Stimulated activated effector memory CD8-positive, alpha-beta T cell treated with anti-CD3 and anti-CD28 coated beads, Interleukin-12 subunit alpha, Interleukin-12 subunit beta, amount 100 ng/mL, for 72 hours (primary cell): ENCODE measurements around the gene ADAM10.
"Not testable (repeated sequence)": the region's sequence is repeated elsewhere in the genome, so short reads cannot be mapped to it uniquely, and the experiment has no call there.

Source experiments
- ATAC-seq: fragments of 150-1000 bp; cut with Tn5 transposase; 2 replicates; pipeline ENCODE4 v1.10.0; 2021
- DNase-seq, 2 donors: peaks; one replicate each; pipeline ENCODE4 v3.0.0; 2021 to 2022; ENCODE audit warnings: low spot score in 2 of 2
- H3K27ac Mint-ChIP-seq: one replicate; pipeline ENCODE4 v1.8.0; 2022; ENCODE audit warnings: mild to moderate bottlenecking, mixed read lengths
- H3K36me3 Mint-ChIP-seq: one replicate; pipeline ENCODE4 v1.8.0; 2022; ENCODE audit warnings: mild to moderate bottlenecking, mixed read lengths
- H3K4me1 Mint-ChIP-seq: one replicate; pipeline ENCODE4 v1.8.0; 2022; ENCODE audit warnings: mixed read lengths
- H3K4me3 Mint-ChIP-seq: one replicate; pipeline ENCODE4 v1.8.0; 2022; ENCODE audit warnings: mild to moderate bottlenecking, mixed read lengths
- H3K9me3 Mint-ChIP-seq: one replicate; pipeline ENCODE4 v1.8.0; 2022; ENCODE audit warnings: mixed read lengths

ADAM10 gene

GRCh38 chr15:58604455-58604923, 145.0 kb downstream of the ADAM10 start:
- Mint-ChIP-seq H3K27ac (no peak overlapping the region), H3K36me3 (peaks cover 57% of the 10 kb centered on the region), H3K4me3 (no peak overlapping the region), H3K4me1 (peaks cover 13% of the 10 kb centered on the region), H3K9me3 (no peaks in the 10 kb centered on the region)
- no peak for ATAC-seq
- no peak for DNase-seq

GRCh38 chr15:58603927-58604326, 145.6 kb downstream of the ADAM10 start:
- H3K27ac Mint-ChIP-seq, DNase-seq, H3K9me3 Mint-ChIP-seq, ATAC-seq, H3K4me3 Mint-ChIP-seq: not testable (repeated sequence)
- H3K36me3 Mint-ChIP-seq: peaks cover 51% of the 10 kb centered on the region
- peaks cover 13% of the 10 kb centered on the region for H3K4me1 Mint-ChIP-seq

GRCh38 chr15:58602823-58603222, 146.7 kb downstream of the ADAM10 start:
- ATAC-seq (no peak), DNase-seq (no peak)
- Mint-ChIP-seq H3K4me3 (no peak overlapping the region), H3K27ac (no peak overlapping the region), H3K36me3 (peaks cover 43% of the 10 kb centered on the region), H3K4me1 (peaks cover 15% of the 10 kb centered on the region), H3K9me3 (no peaks in the 10 kb centered on the region)

GRCh38 chr15:58598829-58599210, 150.7 kb downstream of the ADAM10 start:
- Mint-ChIP-seq H3K9me3 (no peaks in the 10 kb centered on the region), H3K4me1 (peaks cover 9% of the 10 kb centered on the region), H3K27ac (no peak overlapping the region), H3K36me3 (peaks cover 48% of the 10 kb centered on the region), H3K4me3 (no peak overlapping the region)
- ATAC-seq (no peak), DNase-seq (no peak)

- Mint-ChIP-seq H3K9me3 (no peaks in the 10 kb centered on the region), H3K4me1 (peaks cover 9% of the 10 kb centered on the region), H3K27ac (no peak overlapping the region), H3K4me3 (no peak overlapping the region), H3K36me3 (peaks cover 48% of the 10 kb centered on the region)
- DNase-seq: no peak
- ATAC-seq: no peak
Observed at GRCh38 chr15:58597943-58598828, 151.3 kb downstream of the ADAM10 start.

GRCh38 chr15:58595516-58596263, 153.8 kb downstream of the ADAM10 start:
- Mint-ChIP-seq H3K4me3 (no peak overlapping the region), H3K36me3 (peaks cover 33% of the 10 kb centered on the region), H3K4me1 (peaks cover 9% of the 10 kb centered on the region), H3K9me3 (no peaks in the 10 kb centered on the region), H3K27ac (no peak overlapping the region)
- no peak for DNase-seq
- ATAC-seq: no peak

- no peak for ATAC-seq
- DNase-seq: no peak
- Mint-ChIP-seq H3K9me3 (no peaks in the 10 kb centered on the region), H3K4me3 (no peak overlapping the region), H3K4me1 (peaks cover 9% of the 10 kb centered on the region), H3K27ac (no peak overlapping the region), H3K36me3 (peaks cover 33% of the 10 kb centered on the region)
Observed at GRCh38 chr15:58594898-58595297, 154.6 kb downstream of the ADAM10 start.

DNA sequence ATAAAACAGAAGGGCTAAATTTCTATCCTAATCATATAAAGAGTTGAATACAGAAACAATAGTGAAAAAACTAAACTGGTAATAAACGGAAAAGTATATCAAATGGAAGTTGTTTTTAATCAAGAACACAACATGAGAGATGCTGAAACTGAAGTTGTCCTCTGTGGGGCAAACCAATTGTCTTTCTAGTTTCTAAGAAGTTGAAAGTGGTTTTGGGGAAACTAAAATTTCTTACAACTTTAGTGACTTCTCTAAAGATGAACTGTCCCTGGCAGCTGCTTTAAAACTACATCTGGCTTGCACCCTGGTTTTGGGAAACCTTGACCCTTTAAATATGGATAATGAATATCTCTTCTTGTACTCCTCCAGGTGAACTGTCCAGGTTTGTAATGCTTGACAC, 155.6 kb downstream of the ADAM10 start:
- Mint-ChIP-seq H3K36me3 (peaks cover 33% of the 10 kb centered on the region), H3K4me3 (no peak overlapping the region), H3K27ac (no peak overlapping the region), H3K9me3 (no peaks in the 10 kb centered on the region), H3K4me1 (peaks cover 8% of the 10 kb centered on the region)
- ATAC-seq (no peak), DNase-seq (no peak)

DNA sequence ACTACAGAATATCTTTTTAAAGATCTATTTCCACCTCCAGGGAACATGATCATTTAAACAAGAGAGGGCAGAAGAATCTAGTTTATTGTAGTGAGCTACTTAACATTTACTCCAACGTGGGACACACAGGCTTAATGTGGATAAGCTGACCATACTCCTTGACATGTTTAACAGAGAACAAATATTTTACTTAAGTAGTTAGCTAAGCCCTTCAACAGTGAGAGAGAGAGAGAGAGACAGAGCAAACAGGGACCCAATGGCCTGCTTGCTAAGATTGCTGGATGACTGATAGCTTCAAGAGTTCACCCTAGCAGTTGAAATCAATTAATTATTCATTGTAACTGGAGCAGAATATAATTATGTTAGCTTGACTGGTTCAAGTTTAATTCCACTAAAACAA, 158.6 kb downstream of the ADAM10 start:
- H3K36me3 Mint-ChIP-seq: peaks cover 16% of the 10 kb centered on the region
- H3K9me3 Mint-ChIP-seq: no peaks in the 10 kb centered on the region
- H3K27ac Mint-ChIP-seq: no peak overlapping the region
- H3K4me3 Mint-ChIP-seq: no peak overlapping the region
- H3K4me1 Mint-ChIP-seq: no peaks in the 10 kb centered on the region
- DNase-seq (no peak), ATAC-seq (no peak)

DNA sequence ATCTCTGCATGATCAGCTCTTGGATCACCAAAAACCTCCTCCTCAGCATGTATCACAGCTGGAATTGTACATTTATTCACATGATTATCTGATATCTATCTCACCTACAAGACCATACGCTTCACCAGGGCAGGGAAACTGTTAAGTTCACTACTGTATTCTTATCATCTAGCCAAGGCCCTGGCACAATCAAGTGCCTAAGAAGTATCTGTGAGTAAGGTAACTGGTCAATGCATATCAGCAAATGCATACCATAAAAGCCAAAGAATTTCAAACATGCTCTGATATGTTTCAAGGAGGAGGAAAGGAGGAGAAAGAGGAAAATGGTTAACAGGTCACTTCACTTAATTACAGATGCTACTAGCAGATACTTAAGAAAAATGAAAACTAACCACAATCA, 159.3 kb downstream of the ADAM10 start:
- H3K36me3 Mint-ChIP-seq: peaks cover 12% of the 10 kb centered on the region
- H3K27ac Mint-ChIP-seq: no peak overlapping the region
- H3K9me3 Mint-ChIP-seq: no peaks in the 10 kb centered on the region

GRCh38 chr15:58589047-58589446, 160.5 kb downstream of the ADAM10 start:
- Mint-ChIP-seq H3K4me3 (no peak overlapping the region), H3K27ac (peak overlapping the region; percentile 11), H3K4me1 (peaks cover 8% of the 10 kb centered on the region), H3K36me3 (peaks cover 8% of the 10 kb centered on the region), H3K9me3 (no peaks in the 10 kb centered on the region)
- no peak for DNase-seq
- no peak for ATAC-seq

More for the DNA sequence above, 159.3 kb downstream of the ADAM10 start:
- Mint-ChIP-seq H3K4me3 (no peak overlapping the region), H3K4me1 (peaks cover 5% of the 10 kb centered on the region)
- no peak for ATAC-seq
- no peak for DNase-seq

DNA sequence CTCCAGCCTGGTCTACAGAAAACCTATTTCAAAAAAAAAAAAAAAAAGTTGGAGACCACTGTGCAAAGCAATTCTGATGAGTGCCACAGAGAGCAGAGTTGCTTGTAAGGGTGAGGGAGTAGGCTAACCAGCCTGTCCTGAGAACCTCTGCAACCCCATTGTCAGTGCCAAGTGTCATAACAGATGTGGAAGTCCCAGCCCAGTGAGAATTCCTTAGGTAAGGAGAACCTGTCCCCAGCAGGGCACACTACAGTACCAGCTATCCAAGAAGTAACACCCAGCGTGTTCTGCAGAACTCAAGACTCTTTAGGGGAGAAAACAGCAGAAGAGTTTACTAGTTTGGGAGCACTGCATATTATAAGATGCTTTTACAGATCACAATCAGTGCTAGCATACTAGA, 161.4 kb downstream of the ADAM10 start:
- peaks cover under 1% of the 10 kb centered on the region for H3K36me3 Mint-ChIP-seq
- H3K4me1 Mint-ChIP-seq: peaks cover 8% of the 10 kb centered on the region
- no peak for ATAC-seq
- H3K9me3 Mint-ChIP-seq: peaks cover 5% of the 10 kb centered on the region
- H3K4me3 Mint-ChIP-seq: no peak overlapping the region
- no peak overlapping the region for H3K27ac Mint-ChIP-seq
- DNase-seq: no peak

GRCh38 chr15:58587486-58587885, 162.0 kb downstream of the ADAM10 start:
- H3K9me3 Mint-ChIP-seq: peaks cover 7% of the 10 kb centered on the region
- no peak for DNase-seq
- H3K4me3 Mint-ChIP-seq: no peak overlapping the region
- no peaks in the 10 kb centered on the region for H3K36me3 Mint-ChIP-seq
- no peak for ATAC-seq
- H3K4me1 Mint-ChIP-seq: peaks cover 8% of the 10 kb centered on the region
- H3K27ac Mint-ChIP-seq: no peak overlapping the region

- no peak for ATAC-seq
- no peak overlapping the region for H3K4me3 Mint-ChIP-seq
- DNase-seq: no peak
- H3K9me3 Mint-ChIP-seq: peaks cover 7% of the 10 kb centered on the region
- H3K4me1 Mint-ChIP-seq: peaks cover 8% of the 10 kb centered on the region
- peak overlapping the region; percentile 9 for H3K27ac Mint-ChIP-seq
- no peaks in the 10 kb centered on the region for H3K36me3 Mint-ChIP-seq
Observed at GRCh38 chr15:58585693-58586443, 163.6 kb downstream of the ADAM10 start.

- no peaks in the 10 kb centered on the region for H3K36me3 Mint-ChIP-seq
- ATAC-seq (no peak), DNase-seq (no peak)
- H3K9me3 Mint-ChIP-seq: peaks cover 7% of the 10 kb centered on the region
- no peak overlapping the region for H3K4me3 Mint-ChIP-seq
- peaks cover 8% of the 10 kb centered on the region for H3K4me1 Mint-ChIP-seq
- H3K27ac Mint-ChIP-seq: peak overlapping the region; percentile 9
Observed at GRCh38 chr15:58584789-58585461, 164.6 kb downstream of the ADAM10 start.
